ENCODE measurements around the gene KIF1B. TPM values are rescaled to one million over a fixed set of nuclear protein-coding genes. Genes with fewer than 3 reads are reported as not detected.

Gene KIF1B
- total and polyA plus RNA-seq, 10 of the 15 experiments (the other 5 are each of a cell fraction or from before 2014, with no cell fraction given) = 2.1 to 16.5 (median 8.7) TPM

- no peak for TF ChIP-seq ZBTB11 (CRISPR knock-in tag; IDR thresholded peaks at IDR 0.05)
These were observed 54.7 kb downstream of the KIF1B start (continued) for GRCh38 chr1:10265027-10265426.

GRCh38 chr1:10265900-10266299, 55.5 kb downstream of the KIF1B start:
- Histone ChIP-seq H4K20me1 (ENCODE audit: control insufficient read depth, insufficient read depth) (no peaks in the 10 kb centered on the region), H3K4me1 (ENCODE audit: control insufficient read depth, insufficient read depth, low read length) (no peaks in the 10 kb centered on the region), H3K9ac (ENCODE audit: control insufficient read depth, insufficient read depth, low read length) (no peak overlapping the region), H3K9me3 (replicated peaks; ENCODE audit: control insufficient read depth, insufficient read depth, low read length) (no peaks in the 10 kb centered on the region), H3K79me2 (ENCODE audit: control insufficient read depth, insufficient read depth, low read length) (no peaks in the 10 kb centered on the region), H3K4me2 (ENCODE audit: control insufficient read depth, insufficient read depth) (no peak overlapping the region), H2AFZ (ENCODE audit: control insufficient read depth, low read depth, low read length) (no peak overlapping the region), H3K27me3 (replicated peaks in 1 of 2; ENCODE audit: control insufficient read depth in 2 of 2, insufficient read depth in 2 of 2, low read length in 1 of 2) (no peaks in the 10 kb centered on the region), H3K4me3 (no peak overlapping the region), H3K27ac (ENCODE audit: control insufficient read depth, insufficient read depth) (no peak overlapping the region), H3K36me3 (ENCODE audit: control insufficient read depth in 2 of 2, insufficient read depth in 2 of 2, low read length in 1 of 2) (no peaks in the 10 kb centered on the region)
- WGBS (ENCODE audit: insufficient coverage, insufficient replicate concordance, low lambda C conversion rate, missing lambda C conversion rate) = 68% methylated on average over 3 of the region's 3 CpGs
- no peak for ATAC-seq
- no TSS peak for BruUV-seq (replicated peaks)
- DNase-seq (ENCODE audit: low read depth, low spot score) = no peak
- POLR2A ChIA-PET = no interaction called here
- SMC1A ChIA-PET (ENCODE audit: uncharacterized antibody, unreplicated experiment) = interaction anchor here (1.1 to 1.8 kb wide), 3 partner anchors 10 to 45 kb away, joined by 3 to 5 read pairs (median 4); no protein-coding TSS in a partner anchor
- CTCF ChIA-PET = interaction anchor here (0.6 to 0.9 kb wide), 2 partner anchors 83 to 1425 kb away, joined by 3 to 4 read pairs; no protein-coding TSS in a partner anchor
- in situ Hi-C loops (cut with MboI) (no loop called here), intact Hi-C loops (cut with micrococcal nuclease; ENCODE audit: unreplicated experiment) (no loop called here)
- no peak for FAIRE-seq
- RAD21 ChIA-PET (ENCODE audit: unreplicated experiment) = no interaction called here
- TF ChIP-seq CEBPB (IDR thresholded peaks at IDR 0.05; ENCODE audit: borderline replicate concordance in 1 of 2, low read depth in 2 of 2, low read length in 2 of 2) = no peak
- TF ChIP-seq ESRRA (IDR thresholded peaks at IDR 0.05; ENCODE audit: low read length) = no peak
- no peak for TF ChIP-seq IRF5 (IDR thresholded peaks at IDR 0.05; ENCODE audit: borderline replicate concordance)
- no peak for TF ChIP-seq ZBTB11 (CRISPR knock-in tag; IDR thresholded peaks at IDR 0.05)
- TF ChIP-seq NFXL1 (IDR thresholded peaks at IDR 0.05; ENCODE audit: borderline replicate concordance) = no peak
- no peak for TF ChIP-seq JUNB (IDR thresholded peaks at IDR 0.05)
- TF ChIP-seq HDGF (IDR thresholded peaks at IDR 0.05) = no peak
- TF ChIP-seq SPI1 (IDR thresholded peaks at IDR 0.05; ENCODE audit: borderline replicate concordance, insufficient read depth, low read depth, low read length) = no peak
- TF ChIP-seq ZNF274 (IDR thresholded peaks at IDR 0.05; ENCODE audit: insufficient read depth, insufficient read length) = no peak
- TF ChIP-seq MEF2B (IDR thresholded peaks at IDR 0.05; ENCODE audit: partially characterized antibody, poor library complexity, severe bottlenecking) = no peak
- no peak for TF ChIP-seq SKIL (IDR thresholded peaks at IDR 0.05; ENCODE audit: low read depth, poor library complexity, severe bottlenecking)
